EH (cell line): ENCODE measurements around the gene VPS13D.
"Not testable (repeated sequence)": the region's sequence is repeated elsewhere in the genome, so short reads cannot be mapped to it uniquely, and the experiment has no call there.

Experiments
- DNase-seq: peaks from one replicate; pipeline ENCODE4 v3.0.0-alpha.2; 2015; ENCODE audit warnings: low read depth

VPS13D gene

GRCh38 chr1:12518931-12519692 is 289.3 kb downstream of the VPS13D start:
- peak; percentile 81 for DNase-seq

DNA sequence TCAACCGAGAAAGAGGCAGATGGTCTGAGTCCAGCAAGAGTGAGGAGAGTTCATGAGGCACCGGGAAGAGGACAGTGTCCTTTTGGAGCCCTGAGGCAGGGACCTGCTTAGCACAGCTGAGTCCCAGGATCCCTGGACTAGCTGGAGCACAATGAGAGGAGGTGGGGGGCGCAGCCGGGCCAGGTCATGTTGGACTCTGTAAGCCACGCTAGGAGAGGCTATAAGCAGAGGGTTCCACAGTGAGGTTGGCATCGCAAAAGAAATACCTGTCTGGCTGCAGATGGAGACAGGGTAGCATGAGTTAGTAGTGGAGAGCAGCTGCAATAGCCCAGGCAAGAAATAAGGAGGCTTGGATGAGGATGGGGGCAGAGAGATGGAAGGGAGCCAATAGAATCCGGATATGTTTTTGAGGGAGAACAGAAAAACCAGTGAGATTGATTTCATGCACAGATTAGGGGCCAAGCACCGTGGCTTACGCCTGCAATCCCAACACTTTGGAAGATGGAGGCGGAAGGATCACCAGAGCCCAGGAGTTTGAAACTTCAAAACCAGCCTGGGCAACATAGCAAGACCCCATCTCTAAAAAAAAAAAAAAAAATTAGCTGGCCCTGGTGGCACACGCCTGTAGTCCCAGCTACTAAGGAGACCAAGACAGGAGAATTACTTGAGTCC is 290.0 kb downstream of the VPS13D start:
- no peak for DNase-seq

DNA sequence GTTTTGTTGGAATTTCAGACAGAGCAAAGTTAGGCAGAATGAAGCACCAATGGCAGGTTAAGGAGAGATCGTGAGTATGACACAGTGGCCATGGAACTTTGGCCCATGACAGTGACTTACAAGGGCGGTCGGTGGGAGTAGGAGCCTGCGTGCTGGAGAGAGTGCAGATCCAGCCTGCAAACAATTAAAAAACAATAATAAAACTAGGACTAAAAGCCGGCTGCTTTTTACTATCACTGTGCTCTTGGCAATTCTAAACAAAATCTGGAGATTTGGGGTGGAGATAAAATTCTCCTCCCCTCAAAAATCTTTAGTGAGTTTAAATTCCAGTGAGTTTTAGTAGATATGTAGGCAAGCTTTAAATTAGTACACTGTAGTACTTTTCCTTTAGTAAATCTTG is 291.3 kb downstream of the VPS13D start:
- DNase-seq = peak; percentile 71

GRCh38 chr1:12522780-12523179 is 292.9 kb downstream of the VPS13D start:
- not testable (repeated sequence) for DNase-seq

GRCh38 chr1:12524266-12524665 is 294.4 kb downstream of the VPS13D start:
- DNase-seq = no peak

GRCh38 chr1:12525311-12526181 is 295.7 kb downstream of the VPS13D start:
- peak; percentile 23 for DNase-seq

- DNase-seq = no peak
These were observed 297.7 kb downstream of the VPS13D start for GRCh38 chr1:12527564-12527963.

GRCh38 chr1:12528021-12528852 is 298.4 kb downstream of the VPS13D start:
- DNase-seq = peak; percentile 74

GRCh38 chr1:12529640-12530174 is 299.9 kb downstream of the VPS13D start:
- DNase-seq = no peak

- DNase-seq = no peak
These were observed 300.8 kb downstream of the VPS13D start for GRCh38 chr1:12530462-12531178.

GRCh38 chr1:12531179-12531499 is 301.3 kb downstream of the VPS13D start:
- no peak for DNase-seq

GRCh38 chr1:12532405-12533315 is 302.8 kb downstream of the VPS13D start:
- DNase-seq = no peak

DNA sequence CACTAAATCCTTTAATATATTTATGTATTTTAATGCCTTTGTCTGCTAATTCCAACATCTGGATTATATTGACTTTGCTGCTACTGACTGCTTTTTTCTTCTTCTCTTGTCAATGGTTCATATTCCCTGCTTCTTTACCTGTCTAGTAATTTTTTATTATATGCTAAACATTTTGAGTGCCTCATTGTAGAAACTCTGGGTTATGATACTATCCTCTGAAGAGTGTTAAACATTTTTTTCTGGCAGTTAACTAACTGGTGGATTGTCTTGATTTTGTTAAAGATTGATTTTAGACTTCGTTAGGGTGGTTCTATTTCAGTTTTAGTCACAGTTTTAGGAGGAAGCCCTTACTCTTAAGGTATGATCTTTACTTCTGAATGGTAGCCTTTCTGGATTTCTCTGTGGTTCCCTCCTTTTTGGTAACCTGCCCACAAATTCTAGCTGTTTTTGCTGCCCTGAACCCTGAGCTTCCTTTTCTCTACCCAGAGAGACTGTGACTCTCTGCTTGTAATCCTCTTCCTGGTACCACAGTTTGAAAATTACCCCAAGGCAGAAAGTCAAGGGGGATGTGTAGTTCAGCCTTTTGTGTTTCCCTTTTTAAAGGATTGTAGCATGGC is 306.3 kb downstream of the VPS13D start:
- DNase-seq = no peak

GRCh38 chr1:12537294-12537693 is 307.5 kb downstream of the VPS13D start:
- DNase-seq = no peak

DNA sequence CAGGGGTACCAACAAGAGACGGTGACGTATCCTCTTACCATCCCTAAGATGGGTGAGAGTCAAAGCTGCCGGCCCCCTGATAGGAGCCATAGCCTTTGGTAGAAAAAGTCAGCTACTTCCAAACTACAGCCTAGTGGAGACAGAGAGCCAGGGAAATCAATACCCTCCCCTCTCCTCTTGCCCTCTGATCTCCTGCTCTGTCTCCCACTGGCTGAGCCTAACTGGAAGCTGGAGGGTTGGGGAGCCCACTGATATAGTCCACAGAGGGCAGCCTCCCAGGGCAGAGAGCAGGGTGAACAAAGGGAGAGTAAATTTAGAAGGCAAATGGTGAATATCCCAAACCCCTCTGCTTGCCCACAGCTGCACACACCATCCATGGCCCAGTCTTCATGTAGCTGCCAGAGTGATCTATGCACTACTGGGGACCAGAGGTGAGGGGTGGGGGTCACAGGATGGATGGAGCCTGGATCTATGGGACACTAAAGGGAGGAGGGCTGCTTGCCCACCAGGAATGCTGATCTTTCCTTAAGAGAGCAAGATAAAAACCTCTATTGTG is 308.2 kb downstream of the VPS13D start:
- no peak for DNase-seq

- DNase-seq = not testable (repeated sequence)
These were observed 308.7 kb downstream of the VPS13D start for GRCh38 chr1:12538536-12538935.

DNA sequence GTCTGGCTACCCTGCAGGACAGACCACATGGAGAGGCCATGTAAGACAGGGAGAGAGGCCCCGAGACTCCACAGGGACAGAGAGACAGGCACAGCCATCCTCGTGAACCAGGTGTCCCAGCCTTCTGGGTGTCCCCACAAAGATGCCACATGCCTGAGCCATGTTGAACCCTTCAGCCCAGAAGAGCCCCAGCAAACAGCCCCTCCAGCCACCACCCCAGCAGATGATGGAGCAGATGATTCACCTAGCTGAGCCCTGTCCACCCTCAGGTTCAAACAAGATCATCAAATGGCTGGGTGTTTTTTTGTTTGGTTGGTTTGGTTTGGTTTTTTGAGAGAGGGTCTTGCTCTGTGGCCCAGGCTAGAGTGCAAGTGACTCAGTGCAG is 309.5 kb downstream of the VPS13D start:
- no peak for DNase-seq

DNA sequence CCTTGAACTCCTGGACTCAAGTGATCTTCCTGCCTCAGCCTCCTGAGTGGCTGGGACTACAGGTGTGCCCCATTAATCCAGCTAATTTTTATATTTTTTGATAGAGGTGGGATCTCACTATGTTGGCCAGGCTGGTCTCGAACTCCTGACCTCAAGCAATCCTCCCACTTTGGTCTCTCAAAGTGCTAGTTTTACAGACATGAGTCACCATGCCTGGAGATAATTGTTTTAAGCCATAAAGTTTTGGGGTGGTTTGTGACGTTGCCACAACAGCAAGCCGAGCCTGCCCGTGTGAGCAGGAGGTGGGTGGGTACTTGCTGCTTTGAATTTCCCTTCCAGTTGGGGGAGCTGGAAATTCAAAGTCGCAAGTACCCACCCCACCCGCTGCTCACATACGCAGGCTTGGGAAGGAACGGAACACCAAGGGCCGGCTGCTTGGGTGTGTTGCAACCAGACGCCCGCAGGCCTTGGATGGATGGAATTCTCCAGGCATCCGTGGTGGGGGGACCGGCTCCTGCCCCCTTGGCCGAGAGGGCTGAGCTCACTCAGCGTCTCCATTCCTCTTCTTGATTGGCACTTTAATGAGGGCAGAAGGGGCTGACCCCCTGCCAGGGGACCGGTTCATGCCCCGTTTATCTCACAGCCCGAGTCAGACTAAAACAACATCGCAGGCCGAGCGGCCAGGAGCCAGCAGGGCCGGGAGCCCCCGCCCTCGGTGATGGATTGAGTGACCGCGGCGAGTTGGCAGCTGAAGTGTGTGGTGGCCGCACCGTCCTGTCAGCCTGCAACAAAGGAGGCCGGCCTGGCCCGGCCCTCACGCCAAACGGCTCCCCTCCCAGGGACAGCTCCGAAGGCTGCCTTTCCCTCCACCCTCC is 310.1 kb downstream of the VPS13D start:
- DNase-seq = peak; percentile 99
